ENCODE results near the gene KRT85.
A peak's percentile ranks its signal among the peaks of the same experiment; 100 is the strongest.
"Not testable (repeated sequence)": the region's sequence is repeated elsewhere in the genome, so short reads cannot be mapped to it uniquely, and the experiment has no call there.

KRT85 gene

GRCh38 chr12:52366738-52367485 is at the start of gene KRT85:
Gene KRT85 (minus strand): TSS chr12:52367481. CDS start chr12:52367405, 76 bp downstream.
- no peak for DNase-seq

GRCh38 chr12:52416795-52417194 is 49.5 kb upstream of the KRT85 start:
- no peak for DNase-seq

GRCh38 chr12:52415870-52416750 is 48.8 kb upstream of the KRT85 start:
- no peak for DNase-seq

GRCh38 chr12:52414936-52415335 is 47.7 kb upstream of the KRT85 start:
- DNase-seq = no peak

GRCh38 chr12:52413782-52414345 is 46.6 kb upstream of the KRT85 start:
- DNase-seq = no peak

GRCh38 chr12:52413202-52413601 is 45.9 kb upstream of the KRT85 start:
- no peak for DNase-seq

- DNase-seq = no peak
Measured at GRCh38 chr12:52411815-52412214, 44.5 kb upstream of the KRT85 start.

- not testable (repeated sequence) for DNase-seq
Measured at GRCh38 chr12:52410589-52411248, 43.4 kb upstream of the KRT85 start.

- DNase-seq = no peak
Measured at GRCh38 chr12:52407918-52408317, 40.6 kb upstream of the KRT85 start.

- DNase-seq = no peak
Measured at GRCh38 chr12:52405922-52406385, 38.7 kb upstream of the KRT85 start, which contains the start of gene KRT82. Gene KRT82 (minus strand): TSS chr12:52406335. CDS start chr12:52406277, 58 bp downstream.

GRCh38 chr12:52404951-52405350 is 37.7 kb upstream of the KRT85 start:
- DNase-seq = no peak

- DNase-seq = no peak
Measured at GRCh38 chr12:52403561-52403960, 36.3 kb upstream of the KRT85 start.

GRCh38 chr12:52402873-52403540 is 35.7 kb upstream of the KRT85 start:
- no peak for DNase-seq

- no peak for DNase-seq
Measured at GRCh38 chr12:52402377-52402776, 35.1 kb upstream of the KRT85 start.

GRCh38 chr12:52401926-52402325 is 34.6 kb upstream of the KRT85 start:
- no peak for DNase-seq

- no peak for DNase-seq
Measured at GRCh38 chr12:52401526-52401925, 34.2 kb upstream of the KRT85 start.

GRCh38 chr12:52400906-52401305 is 33.6 kb upstream of the KRT85 start:
- DNase-seq = no peak

- DNase-seq = no peak
Measured at GRCh38 chr12:52399756-52400155, 32.5 kb upstream of the KRT85 start.

GRCh38 chr12:52398176-52398575 is 30.9 kb upstream of the KRT85 start:
- no peak for DNase-seq

GRCh38 chr12:52396656-52397055 is 29.4 kb upstream of the KRT85 start:
- no peak for DNase-seq

- DNase-seq = peak; percentile 14
Measured at GRCh38 chr12:52395761-52396434, 28.6 kb upstream of the KRT85 start.

Measured in CD4-positive, alpha-beta T cell treated with Interleukin-17A for 4 hours (primary cell).